ENCODE data around the gene RANBP2.
"Not testable (repeated sequence)": the region's sequence is repeated elsewhere in the genome, so short reads cannot be mapped to it uniquely, and the experiment has no call there.

- TF ChIP-seq PKNOX1 (IDR thresholded peaks at IDR 0.05); CTCF (IDR thresholded peaks at IDR 0.05 in 2 of 3, conservative IDR thresholded peaks at IDR 0.05 in 1 of 3; ENCODE audit: control insufficient read depth in 2 of 3, extremely low read depth in 1 of 3, insufficient read depth in 1 of 3, low read depth in 3 of 3, low read length in 3 of 3); PML (IDR thresholded peaks at IDR 0.05; ENCODE audit: low read length); POLR2A (IDR thresholded peaks at IDR 0.05; ENCODE audit: low read depth, low read length); RAD21 (IDR thresholded peaks at IDR 0.05; ENCODE audit: insufficient read depth, low read depth, low read length); CEBPB (IDR thresholded peaks at IDR 0.05; ENCODE audit: borderline replicate concordance in 1 of 2, low read depth in 2 of 2, low read length in 2 of 2); USF2 (IDR thresholded peaks at IDR 0.05; ENCODE audit: borderline replicate concordance, low read depth, low read length); RCOR1 (conservative IDR thresholded peaks at IDR 0.05; ENCODE audit: low read depth, low read length); JUND (IDR thresholded peaks at IDR 0.05; ENCODE audit: low read depth, low read length); REST (IDR thresholded peaks at IDR 0.05; ENCODE audit: low read depth, low read length); MYC (IDR thresholded peaks at IDR 0.05; ENCODE audit: insufficient read depth, insufficient read length, insufficient replicate concordance, low read length, severe bottlenecking): not testable (repeated sequence)
Measured at GRCh38 chr2:108726048-108726447, 6.8 kb downstream of the RANBP2 start.

Data from GM12878 (cell line).